ENCODE results near the gene PWP1. TPM values are rescaled to one million over a fixed set of nuclear protein-coding genes. Genes with fewer than 3 reads are reported as not detected.
"Not testable (repeated sequence)": the region's sequence is repeated elsewhere in the genome, so short reads cannot be mapped to it uniquely, and the experiment has no call there.

PWP1 gene
- total and polyA plus RNA-seq, 2 experiments from 2014 or later, result 54.8 to 60.4 TPM

GRCh38 chr12:107684029-107684795, 1.4 kb upstream of the PWP1 start:
- Histone ChIP-seq H3K4me3 (no peak overlapping the region), H3K79me2 (peaks cover 25% of the 10 kb centered on the region), H3K4me1 (ENCODE audit: insufficient read depth) (peaks cover 6% of the 10 kb centered on the region), H3K36me3 (replicated peaks; ENCODE audit: insufficient read depth, low read depth) (no peaks in the 10 kb centered on the region), H3K27ac (peak overlapping the region; percentile 95), H3K9me3 (ENCODE audit: low read depth) (no peaks in the 10 kb centered on the region), H2AFZ (peak overlapping the region; percentile 85), H4K20me1 (ENCODE audit: insufficient read depth, poor library complexity, severe bottlenecking) (no peaks in the 10 kb centered on the region), H3K27me3 (no peaks in the 10 kb centered on the region), H3K9me2 (replicated peaks; ENCODE audit: insufficient read depth) (no peaks in the 10 kb centered on the region), H3K4me2 (peak overlapping the region; percentile 88)
- no peak for DNase-seq (ENCODE audit: low spot score)
- WGBS (ENCODE audit: low lambda C conversion rate, missing lambda C conversion rate), result 55% methylated on average over 3 of the region's 3 CpGs
- TF ChIP-seq EZH2phosphoT487 (IDR thresholded peaks at IDR 0.05; ENCODE audit: low read depth, severe bottlenecking, unreplicated experiment), result no peak
- no peak for TF ChIP-seq EZH2 (IDR thresholded peaks at IDR 0.05; ENCODE audit: borderline replicate concordance)
- TF ChIP-seq, protein P1, sequence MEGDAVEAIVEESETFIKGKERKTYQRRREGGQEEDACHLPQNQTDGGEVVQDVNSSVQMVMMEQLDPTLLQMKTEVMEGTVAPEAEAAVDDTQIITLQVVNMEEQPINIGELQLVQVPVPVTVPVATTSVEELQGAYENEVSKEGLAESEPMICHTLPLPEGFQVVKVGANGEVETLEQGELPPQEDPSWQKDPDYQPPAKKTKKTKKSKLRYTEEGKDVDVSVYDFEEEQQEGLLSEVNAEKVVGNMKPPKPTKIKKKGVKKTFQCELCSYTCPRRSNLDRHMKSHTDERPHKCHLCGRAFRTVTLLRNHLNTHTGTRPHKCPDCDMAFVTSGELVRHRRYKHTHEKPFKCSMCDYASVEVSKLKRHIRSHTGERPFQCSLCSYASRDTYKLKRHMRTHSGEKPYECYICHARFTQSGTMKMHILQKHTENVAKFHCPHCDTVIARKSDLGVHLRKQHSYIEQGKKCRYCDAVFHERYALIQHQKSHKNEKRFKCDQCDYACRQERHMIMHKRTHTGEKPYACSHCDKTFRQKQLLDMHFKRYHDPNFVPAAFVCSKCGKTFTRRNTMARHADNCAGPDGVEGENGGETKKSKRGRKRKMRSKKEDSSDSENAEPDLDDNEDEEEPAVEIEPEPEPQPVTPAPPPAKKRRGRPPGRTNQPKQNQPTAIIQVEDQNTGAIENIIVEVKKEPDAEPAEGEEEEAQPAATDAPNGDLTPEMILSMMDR (IDR thresholded peaks at IDR 0.05; ENCODE audit: poor library complexity), result no peak

DNA sequence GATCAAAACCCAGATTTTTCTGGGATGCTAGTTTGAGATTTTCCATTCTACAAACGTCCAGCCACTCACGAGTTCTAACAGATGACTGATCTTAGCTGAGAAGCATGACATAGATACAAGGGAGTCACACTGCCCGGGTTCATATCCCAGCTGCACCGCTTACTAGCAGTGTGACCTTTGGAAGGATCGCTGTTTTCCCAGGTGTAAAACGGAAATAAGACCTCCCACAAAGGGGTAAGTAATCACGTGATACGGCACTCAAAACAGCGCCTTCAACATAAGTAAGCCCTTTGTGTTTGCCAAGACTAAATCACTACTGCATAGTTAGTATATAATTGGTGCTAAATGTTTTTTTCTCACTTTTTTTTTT, 624 bp upstream of the PWP1 start:
- TF ChIP-seq EZH2phosphoT487 (IDR thresholded peaks at IDR 0.05; ENCODE audit: low read depth, severe bottlenecking, unreplicated experiment) (no peak), EZH2 (IDR thresholded peaks at IDR 0.05; ENCODE audit: borderline replicate concordance) (no peak)
- TF ChIP-seq, protein P1 (IDR thresholded peaks at IDR 0.05; ENCODE audit: poor library complexity), result no peak
- peak overlapping the region; percentile 56 for H3K4me3 ChIP-seq
- WGBS (ENCODE audit: low lambda C conversion rate, missing lambda C conversion rate), result 19% methylated on average over 9 of the region's 9 CpGs

DNA sequence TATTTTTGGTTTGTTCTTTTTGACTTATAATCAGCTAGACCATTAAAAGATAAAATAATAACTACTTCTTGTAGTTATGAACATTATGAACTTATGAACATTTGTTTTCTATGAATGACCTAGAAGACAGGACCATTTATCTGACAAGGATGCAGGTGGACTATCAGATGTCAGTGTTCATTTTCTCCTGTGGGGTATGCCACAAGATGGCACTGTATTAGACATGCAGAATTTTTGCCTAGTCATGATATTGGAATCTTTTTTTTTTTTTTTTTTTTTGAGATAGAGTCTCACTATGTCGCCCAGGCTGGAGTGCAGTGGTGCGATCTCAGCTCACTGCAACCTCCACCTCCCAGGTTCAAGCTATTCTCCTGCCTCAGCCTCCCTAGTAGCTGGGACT, 10.2 kb downstream of the PWP1 start:
- not testable (repeated sequence) for DNase-seq (ENCODE audit: low spot score); H3K9me2 ChIP-seq (replicated peaks; ENCODE audit: insufficient read depth); H3K4me2 ChIP-seq; H3K79me2 ChIP-seq; H4K20me1 ChIP-seq (ENCODE audit: insufficient read depth, poor library complexity, severe bottlenecking); H3K9me3 ChIP-seq (ENCODE audit: low read depth); H3K4me1 ChIP-seq (ENCODE audit: insufficient read depth); H3K27me3 ChIP-seq; H2AFZ ChIP-seq; H3K4me3 ChIP-seq; H3K36me3 ChIP-seq (replicated peaks; ENCODE audit: insufficient read depth, low read depth); H3K27ac ChIP-seq
- TF ChIP-seq, protein P1 (IDR thresholded peaks at IDR 0.05; ENCODE audit: poor library complexity), result peak; percentile 34
- 95% methylated on average over 2 of the region's 2 CpGs for WGBS (ENCODE audit: low lambda C conversion rate, missing lambda C conversion rate)

More for the DNA sequence above, 624 bp upstream of the PWP1 start:
- Histone ChIP-seq H3K9me2 (replicated peaks; ENCODE audit: insufficient read depth) (no peaks in the 10 kb centered on the region), H4K20me1 (ENCODE audit: insufficient read depth, poor library complexity, severe bottlenecking) (no peaks in the 10 kb centered on the region), H3K4me2 (peak overlapping the region; percentile 88), H2AFZ (peak overlapping the region; percentile 85), H3K36me3 (replicated peaks; ENCODE audit: insufficient read depth, low read depth) (no peaks in the 10 kb centered on the region), H3K27me3 (no peaks in the 10 kb centered on the region), H3K79me2 (peaks cover 25% of the 10 kb centered on the region), H3K4me1 (ENCODE audit: insufficient read depth) (peaks cover 6% of the 10 kb centered on the region), H3K27ac (peak overlapping the region; percentile 95), H3K9me3 (ENCODE audit: low read depth) (no peaks in the 10 kb centered on the region)
- DNase-seq (ENCODE audit: low spot score), result peak; percentile 70

Data from hepatocyte (in vitro differentiated cells).